SKM-1 treated with dmso at 0.1 percent for 144 hours (cell line): Measurements from ENCODE around the gene PRPF40B.

Experiments used
- DNase-seq: peaks from one replicate; lab custom pipeline; 2025; ENCODE audit not compliant: unreplicated experiment; lab: John Stamatoyannopoulos, UW

The PRPF40B gene

GRCh38 chr12:49635036-49635435 is 11.7 kb downstream of the PRPF40B start:
- no peak for DNase-seq

GRCh38 chr12:49635656-49636055 is 12.3 kb downstream of the PRPF40B start:
- DNase-seq, result no peak

GRCh38 chr12:49636574-49636973 is 13.2 kb downstream of the PRPF40B start:
- no peak for DNase-seq

- DNase-seq, result peak; percentile 18
Measured at GRCh38 chr12:49636979-49637755, 13.8 kb downstream of the PRPF40B start.

GRCh38 chr12:49641748-49642369 is 18.5 kb downstream of the PRPF40B start:
- DNase-seq, result no peak

- DNase-seq, result no peak
Measured at GRCh38 chr12:49642370-49642802, 19.0 kb downstream of the PRPF40B start.

- DNase-seq, result no peak
Measured at GRCh38 chr12:49643135-49643534, 19.8 kb downstream of the PRPF40B start.

GRCh38 chr12:49643961-49644619 is 20.7 kb downstream of the PRPF40B start:
- no peak for DNase-seq

GRCh38 chr12:49644620-49644994 is 21.2 kb downstream of the PRPF40B start:
- peak; percentile 19 for DNase-seq

GRCh38 chr12:49645146-49646039 is 22.0 kb downstream of the PRPF40B start:
- no peak for DNase-seq

- no peak for DNase-seq
Measured at GRCh38 chr12:49646331-49646830, 23.0 kb downstream of the PRPF40B start.

GRCh38 chr12:49646871-49647654 is 23.7 kb downstream of the PRPF40B start:
- DNase-seq, result no peak

- DNase-seq, result no peak
Measured at GRCh38 chr12:49647827-49648711, 24.7 kb downstream of the PRPF40B start.

- DNase-seq, result no peak
Measured at GRCh38 chr12:49648712-49649003, 25.3 kb downstream of the PRPF40B start.

- DNase-seq, result no peak
Measured at GRCh38 chr12:49649445-49649844, 26.1 kb downstream of the PRPF40B start.

GRCh38 chr12:49649892-49650291 is 26.5 kb downstream of the PRPF40B start:
- DNase-seq, result no peak

GRCh38 chr12:49651855-49652254 is 28.5 kb downstream of the PRPF40B start:
- no peak for DNase-seq

GRCh38 chr12:49652921-49653520 is 29.7 kb downstream of the PRPF40B start:
- no peak for DNase-seq

GRCh38 chr12:49654715-49655114 is 31.4 kb downstream of the PRPF40B start:
- no peak for DNase-seq
